OCI-LY7 (cell line): ENCODE measurements around the gene PLCB1. TPM values are rescaled to one million over a fixed set of nuclear protein-coding genes. Genes with fewer than 3 reads are reported as not detected.

Source experiments
- BruUV-seq: library from RNA; stranded (reverse); fragments of 400-500 nt; replicated peaks from 2 replicates; lab custom pipeline; 2021; lab: Mats Ljungman, UMichigan
- CTCF ChIA-PET: fragments of 300-600 bp; sonication (Branson Sonifier 250); formaldehyde crosslinking; loops from one replicate; lab custom pipeline; 2022; ENCODE audit warnings: antibody characterized with exemption; ENCODE audit not compliant: unreplicated experiment; lab: Charles Lee
- POLR2A ChIA-PET: fragments of 300-600 bp; sonication (Branson Sonifier 250); formaldehyde crosslinking; loops from one replicate; lab custom pipeline; 2022; ENCODE audit warnings: antibody characterized with exemption; lab: Charles Lee
- DNase-seq: peaks from one replicate; pipeline ENCODE4 v3.0.0-alpha.2; 2015; ENCODE audit warnings: low spot score
- H2AFZ ChIP-seq: fragments of 200-600 bp; sonication (generic), shearing (Covaris generic); 2 replicates; pipeline ENCODE4 v1.6.1; 2014; ENCODE audit warnings: mild to moderate bottlenecking, antibody characterized with exemption, low read length, moderate library complexity
- H3K27ac ChIP-seq: fragments of 200-600 bp; sonication (generic); 2 replicates; pipeline ENCODE4 v1.5.1; 2014; ENCODE audit warnings: mixed run types, low read depth, mild to moderate bottlenecking, moderate library complexity, low read length, inconsistent platforms; ENCODE audit not compliant: poor library complexity, severe bottlenecking
- H3K36me3 ChIP-seq: fragments of 200-600 bp; sonication (generic); 2 replicates; pipeline ENCODE4 v1.6.1; 2014; ENCODE audit warnings: mild to moderate bottlenecking, antibody characterized with exemption, low read length, moderate library complexity, mixed read lengths; ENCODE audit not compliant: insufficient read depth
- H3K4me1 ChIP-seq: fragments of 200-600 bp; sonication (generic); 2 replicates; pipeline ENCODE4 v1.5.1; 2014; ENCODE audit warnings: mild to moderate bottlenecking, low read length; ENCODE audit not compliant: insufficient read depth, poor library complexity, severe bottlenecking
- H3K4me2 ChIP-seq: fragments of 200-600 bp; sonication (generic); 2 replicates; pipeline ENCODE4 v1.6.1; 2014; ENCODE audit warnings: mild to moderate bottlenecking, low read length
- H3K4me3 ChIP-seq: fragments of 200-600 bp; sonication (generic); 2 replicates; pipeline ENCODE4 v1.5.1; 2014; ENCODE audit warnings: mild to moderate bottlenecking, low read depth, low read length; ENCODE audit not compliant: poor library complexity, severe bottlenecking
- H3K79me2 ChIP-seq: fragments of 200-600 bp; sonication (generic); 2 replicates; pipeline ENCODE4 v1.6.1; 2016; ENCODE audit warnings: low read depth, mild to moderate bottlenecking, low read length, moderate library complexity, mixed read lengths; ENCODE audit not compliant: insufficient read depth
- H3K9me2 ChIP-seq: fragments of 200-600 bp; sonication (generic); 2 replicates; pipeline ENCODE4 v1.6.1; 2016; ENCODE audit warnings: mild to moderate bottlenecking, low read length, mixed read lengths; ENCODE audit not compliant: insufficient read depth
- H3K9me3 ChIP-seq: fragments of 200-600 bp; sonication (generic); 2 replicates; pipeline ENCODE4 v1.6.1; 2014; ENCODE audit warnings: mild to moderate bottlenecking, mixed run types, low read length, mixed read lengths
- H4K20me1 ChIP-seq: fragments of 200-600 bp; sonication (generic); 2 replicates; pipeline ENCODE4 v1.6.1; 2014; ENCODE audit warnings: mild to moderate bottlenecking, antibody characterized with exemption, low read length, moderate library complexity, mixed read lengths; ENCODE audit not compliant: insufficient read depth
- CTCF ChIP-seq: fragments of 200-600 bp; sonication (generic); conservative IDR thresholded peaks from 2 replicates; pipeline ENCODE4 v1.5.1; 2014; ENCODE audit warnings: mild to moderate bottlenecking, antibody characterized with exemption, low read length, moderate library complexity, mixed read lengths
- EZH2phosphoT487 ChIP-seq: fragments of 200-600 bp; sonication (generic); IDR thresholded peaks from 2 replicates; pipeline ENCODE4 v1.6.1; 2018; ENCODE audit warnings: low read depth, borderline replicate concordance, mild to moderate bottlenecking, mixed run types, antibody characterized with exemption, low read length, moderate library complexity, mixed read lengths
- intact Hi-C: fragments of 100-400 bp; cut with micrococcal nuclease; formaldehyde crosslinking; loops from one replicate; pipeline ENCODE4 v1.10.0; 2022; ENCODE audit not compliant: unreplicated experiment
- total RNA-seq, 2 experiments: library from RNA; depleted of rRNA in 1 of 2; stranded (reverse); fragments of >200 nt in 1 of 2; shearing (Covaris generic) in 1 of 2; gene quantifications; 2 replicates each; pipeline ENCODE4 v1.2.3, GENCODE V29; 2014 to 2022

The PLCB1 gene
- total RNA-seq, 2 experiments from 2014 or later = 14.6 to 30.5 TPM

DNA sequence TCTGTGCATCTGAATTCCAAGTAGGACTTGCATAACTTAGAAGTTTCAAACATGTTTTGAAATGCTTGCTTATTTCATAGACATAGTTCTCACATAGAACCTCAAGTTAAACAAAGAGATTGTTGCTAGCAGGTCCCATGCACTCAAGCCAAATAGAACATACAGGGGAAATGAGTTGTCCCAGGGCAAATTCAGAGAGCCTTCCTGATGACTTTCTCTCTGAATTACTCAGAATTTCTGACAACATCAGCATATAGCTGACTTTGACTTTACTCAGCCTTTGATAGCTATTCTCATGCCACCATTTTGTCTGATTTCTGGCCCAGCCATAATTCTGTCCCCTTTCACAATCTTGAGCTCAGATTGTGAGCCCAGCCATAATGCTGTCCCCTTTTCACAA, 603.6 kb downstream of the PLCB1 start:
- ChIA-PET POLR2A (interaction anchor here (0.5 to 1.9 kb wide), 2 partner anchors 14 to 1527 kb away, joined by 4 to 6 read pairs; no protein-coding TSS in a partner anchor), CTCF (no interaction called here)
- no peak overlapping the region for H3K27ac ChIP-seq
- H4K20me1 ChIP-seq = no peaks in the 10 kb centered on the region
- no peaks in the 10 kb centered on the region for H3K4me1 ChIP-seq
- H3K4me3 ChIP-seq = no peak overlapping the region
- intact Hi-C loops = no loop called here
- peaks cover 5% of the 10 kb centered on the region; the same call in 1 of the 2 replicates for H3K9me3 ChIP-seq
- no peak for DNase-seq
- no peaks in the 10 kb centered on the region for H3K9me2 ChIP-seq
- no TSS peak for BruUV-seq
- no peak for TF ChIP-seq EZH2phosphoT487
- peaks cover 9% of the 10 kb centered on the region for H3K36me3 ChIP-seq
- H3K4me2 ChIP-seq = no peak overlapping the region
- no peak overlapping the region for H2AFZ ChIP-seq
- H3K79me2 ChIP-seq = no peaks in the 10 kb centered on the region

GRCh38 chr20:8740265-8740664, 608.2 kb downstream of the PLCB1 start:
- H3K79me2 ChIP-seq = no peaks in the 10 kb centered on the region
- DNase-seq = no peak
- peaks cover 5% of the 10 kb centered on the region; the same call in 1 of the 2 replicates for H3K9me3 ChIP-seq
- intact Hi-C loops = no loop called here
- peaks cover 15% of the 10 kb centered on the region for H3K36me3 ChIP-seq
- H4K20me1 ChIP-seq = no peaks in the 10 kb centered on the region
- H3K4me1 ChIP-seq = no peaks in the 10 kb centered on the region
- BruUV-seq = no TSS peak
- no peak overlapping the region for H3K4me2 ChIP-seq
- H3K4me3 ChIP-seq = no peak overlapping the region
- CTCF ChIA-PET = no interaction called here
- POLR2A ChIA-PET = no interaction called here
- no peak overlapping the region for H3K27ac ChIP-seq
- TF ChIP-seq CTCF (no peak), EZH2phosphoT487 (no peak)
- H3K9me2 ChIP-seq = no peaks in the 10 kb centered on the region
- H2AFZ ChIP-seq = no peak overlapping the region

DNA sequence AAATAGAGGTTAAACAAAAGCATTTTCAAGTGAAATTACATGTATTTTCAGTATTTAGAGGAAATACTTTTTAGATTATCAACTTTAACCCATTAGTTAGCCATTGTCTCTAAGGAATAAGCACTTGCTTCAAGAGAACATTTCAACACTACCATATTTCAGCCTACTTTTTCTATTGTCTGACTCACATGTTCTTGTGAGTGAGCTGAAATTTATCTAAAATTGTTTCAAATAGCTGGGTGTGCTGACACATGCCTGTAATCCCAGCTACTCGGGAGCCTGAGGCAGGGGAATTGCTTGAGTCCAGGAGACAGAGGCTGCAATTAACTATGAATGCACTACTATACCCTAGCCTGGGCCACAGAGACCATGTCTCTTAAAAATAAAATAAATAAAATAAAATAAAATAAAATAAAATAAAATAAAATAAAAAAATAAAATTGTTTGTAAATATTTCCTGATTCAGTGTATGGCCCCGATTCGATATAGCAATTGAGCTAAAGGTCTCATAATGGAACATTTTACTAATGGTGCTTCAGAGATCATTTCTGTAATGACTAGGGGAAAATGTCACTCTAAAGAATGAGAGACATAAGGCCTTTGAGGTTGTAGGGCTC, 612.3 kb downstream of the PLCB1 start:
- TF ChIP-seq EZH2phosphoT487 = no peak
- TF ChIP-seq CTCF = no peak
- intact Hi-C loops = no loop called here
- no TSS peak for BruUV-seq
- Histone ChIP-seq H4K20me1 (no peaks in the 10 kb centered on the region), H3K9me3 (no peaks in the 10 kb centered on the region), H3K4me2 (no peak overlapping the region), H3K4me1 (no peaks in the 10 kb centered on the region), H3K4me3 (no peak overlapping the region), H3K36me3 (peaks cover 6% of the 10 kb centered on the region), H3K27ac (no peak overlapping the region), H2AFZ (no peak overlapping the region), H3K79me2 (no peaks in the 10 kb centered on the region), H3K9me2 (no peaks in the 10 kb centered on the region)
- ChIA-PET CTCF (no interaction called here), POLR2A (interaction anchor here (0.7 kb wide), 1 partner anchor 625 kb away, joined by 3 read pairs; no protein-coding TSS in a partner anchor)
- DNase-seq = no peak
